ENCODE results near the gene FILIP1L. TPM values are rescaled to one million over a fixed set of nuclear protein-coding genes. Genes with fewer than 3 reads are reported as not detected.

The FILIP1L gene
- total RNA-seq, 2 experiments from 2014 or later: 0.10 to 0.17 TPM

- POLR2A ChIA-PET: no interaction called here
- no peaks in the 10 kb centered on the region for H3K27me3 Mint-ChIP-seq
- no peaks in the 10 kb centered on the region for H3K4me1 Mint-ChIP-seq (ENCODE audit: low read depth)
- H3K9me3 Mint-ChIP-seq: no peaks in the 10 kb centered on the region
- H3K36me3 Mint-ChIP-seq: no peaks in the 10 kb centered on the region
- H3K4me3 Mint-ChIP-seq: no peak overlapping the region
- intact Hi-C loops (cut with micrococcal nuclease): no loop called here
- no peak for DNase-seq
- CTCF ChIA-PET: no interaction called here
- no peak overlapping the region for H3K27ac Mint-ChIP-seq
Measured at GRCh38 chr3:99952306-99952705, 162.0 kb downstream of the FILIP1L start.

DNA sequence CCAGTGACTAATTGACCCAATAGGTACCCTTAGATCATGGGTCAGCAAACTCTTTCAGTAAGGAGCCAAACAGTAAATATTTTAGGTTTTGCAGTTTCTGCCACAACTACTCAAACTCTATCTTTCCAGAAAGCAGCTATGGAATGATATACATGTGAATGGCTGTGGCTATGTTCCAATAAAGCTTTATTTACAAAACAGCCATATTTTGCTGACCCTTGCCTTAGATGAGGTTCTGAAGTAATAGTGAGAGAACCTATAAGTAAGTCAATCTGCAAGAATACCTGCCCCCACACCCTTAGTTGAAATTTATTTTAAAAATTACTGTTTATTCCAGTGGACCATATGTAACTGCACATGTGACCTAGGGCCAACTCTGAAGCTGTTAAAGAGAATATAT, 162.6 kb downstream of the FILIP1L start:
- POLR2A ChIA-PET: interaction anchor here (1.0 kb wide), 1 partner anchor 7 kb away, joined by 3 read pairs; no protein-coding TSS in a partner anchor

DNA sequence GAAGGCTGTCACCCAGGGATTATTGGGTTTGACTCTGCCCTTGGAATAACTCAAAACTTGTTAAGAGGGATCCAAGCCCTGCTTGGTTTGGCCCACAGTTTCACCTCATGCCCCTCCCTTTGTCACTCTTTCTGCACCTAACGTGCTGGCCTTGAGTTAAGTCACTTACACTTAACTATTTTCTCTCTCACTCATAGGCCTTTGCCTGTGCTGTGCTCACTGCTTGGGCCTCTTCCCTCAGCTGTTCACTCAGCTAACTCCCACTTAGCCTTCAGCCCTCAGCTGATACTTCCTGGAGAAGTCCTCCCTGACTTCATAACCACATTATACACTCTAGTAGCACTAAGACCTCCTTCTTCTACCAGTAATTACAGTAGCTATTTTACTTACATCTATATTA, 163.4 kb downstream of the FILIP1L start:
- POLR2A ChIA-PET: interaction anchor here (1.0 kb wide), 1 partner anchor 8 kb away, joined by 3 read pairs; no protein-coding TSS in a partner anchor

More for the DNA sequence above, 162.6 kb downstream of the FILIP1L start:
- no peak for DNase-seq
- no peaks in the 10 kb centered on the region for H3K36me3 Mint-ChIP-seq
- intact Hi-C loops (cut with micrococcal nuclease): no loop called here
- H3K9me3 Mint-ChIP-seq: no peaks in the 10 kb centered on the region
- no peak overlapping the region for H3K27ac Mint-ChIP-seq
- H3K4me1 Mint-ChIP-seq (ENCODE audit: low read depth): no peaks in the 10 kb centered on the region
- CTCF ChIA-PET: no interaction called here
- no peaks in the 10 kb centered on the region for H3K27me3 Mint-ChIP-seq
- no peak overlapping the region for H3K4me3 Mint-ChIP-seq

GRCh38 chr3:99949956-99950670, 164.2 kb downstream of the FILIP1L start:
- intact Hi-C loops (cut with micrococcal nuclease): no loop called here
- ChIA-PET CTCF (no interaction called here), POLR2A (no interaction called here)
- H3K4me3 Mint-ChIP-seq: no peak overlapping the region
- H3K9me3 Mint-ChIP-seq: no peaks in the 10 kb centered on the region
- no peaks in the 10 kb centered on the region for H3K4me1 Mint-ChIP-seq (ENCODE audit: low read depth)
- no peak for DNase-seq
- H3K27ac Mint-ChIP-seq: no peak overlapping the region
- no peaks in the 10 kb centered on the region for H3K36me3 Mint-ChIP-seq
- H3K27me3 Mint-ChIP-seq: no peaks in the 10 kb centered on the region

More for the DNA sequence above, 163.4 kb downstream of the FILIP1L start:
- H3K27ac Mint-ChIP-seq: no peak overlapping the region
- H3K9me3 Mint-ChIP-seq: no peaks in the 10 kb centered on the region
- H3K4me1 Mint-ChIP-seq (ENCODE audit: low read depth): no peaks in the 10 kb centered on the region
- no peaks in the 10 kb centered on the region for H3K27me3 Mint-ChIP-seq
- CTCF ChIA-PET: no interaction called here
- intact Hi-C loops (cut with micrococcal nuclease): no loop called here
- DNase-seq: no peak
- H3K36me3 Mint-ChIP-seq: no peaks in the 10 kb centered on the region
- no peak overlapping the region for H3K4me3 Mint-ChIP-seq

DNA sequence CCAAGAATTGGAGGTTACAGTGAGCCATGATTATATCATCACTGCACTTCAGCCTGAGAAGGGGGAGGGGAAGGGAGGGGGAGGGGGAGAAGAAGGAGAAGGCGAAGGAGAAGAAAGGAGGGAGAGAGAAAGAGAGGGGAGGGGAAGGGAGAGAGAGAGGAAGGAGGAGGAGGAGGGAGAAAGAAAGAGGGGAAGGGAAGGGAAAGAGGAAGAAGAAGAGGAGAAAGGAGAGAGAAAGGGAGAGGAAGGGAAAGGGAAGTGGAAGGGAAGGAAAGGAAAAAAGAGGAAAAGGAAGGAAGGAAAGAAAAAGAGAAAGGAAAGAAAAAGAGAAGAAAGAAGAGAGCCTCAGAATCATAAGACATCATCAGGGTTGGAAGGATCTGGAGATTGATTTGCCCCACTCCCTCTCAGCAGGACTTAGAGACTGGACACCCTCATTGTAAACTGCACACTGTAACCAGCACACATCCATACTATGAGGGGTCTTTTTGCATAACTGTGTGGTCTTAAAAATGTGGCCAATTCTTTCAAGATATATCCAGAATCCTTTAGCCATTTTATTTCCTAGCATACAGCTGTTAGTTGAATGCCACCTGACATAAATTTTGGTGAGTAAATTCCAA, 165.7 kb downstream of the FILIP1L start:
- H3K4me1 Mint-ChIP-seq (ENCODE audit: low read depth): no peaks in the 10 kb centered on the region
- intact Hi-C loops (cut with micrococcal nuclease): no loop called here
- H3K4me3 Mint-ChIP-seq: no peak overlapping the region
- no peaks in the 10 kb centered on the region for H3K36me3 Mint-ChIP-seq
- no peak overlapping the region for H3K27ac Mint-ChIP-seq
- no peaks in the 10 kb centered on the region for H3K9me3 Mint-ChIP-seq
- CTCF ChIA-PET: no interaction called here
- no peaks in the 10 kb centered on the region for H3K27me3 Mint-ChIP-seq
- DNase-seq: no peak
- POLR2A ChIA-PET: no interaction called here

- Mint-ChIP-seq H3K27me3 (no peaks in the 10 kb centered on the region), H3K4me3 (no peak overlapping the region), H3K9me3 (no peaks in the 10 kb centered on the region), H3K36me3 (no peaks in the 10 kb centered on the region), H3K4me1 (ENCODE audit: low read depth) (no peaks in the 10 kb centered on the region), H3K27ac (no peak overlapping the region)
- ChIA-PET CTCF (interaction anchor here (1.1 kb wide), 1 partner anchor 11 kb away, joined by 4 read pairs; no protein-coding TSS in a partner anchor), POLR2A (no interaction called here)
- intact Hi-C loops (cut with micrococcal nuclease): no loop called here
- DNase-seq: no peak
Measured at GRCh38 chr3:99947356-99947755, 166.9 kb downstream of the FILIP1L start.

- Mint-ChIP-seq H3K27me3 (no peaks in the 10 kb centered on the region), H3K4me1 (ENCODE audit: low read depth) (no peaks in the 10 kb centered on the region), H3K9me3 (no peaks in the 10 kb centered on the region), H3K27ac (no peak overlapping the region), H3K4me3 (no peak overlapping the region), H3K36me3 (no peaks in the 10 kb centered on the region)
- no peak for DNase-seq
- ChIA-PET CTCF (no interaction called here), POLR2A (no interaction called here)
- intact Hi-C loops (cut with micrococcal nuclease): no loop called here
Measured at GRCh38 chr3:99945328-99945995, 168.8 kb downstream of the FILIP1L start.

- no peaks in the 10 kb centered on the region for H3K27me3 Mint-ChIP-seq
- H3K9me3 Mint-ChIP-seq: no peaks in the 10 kb centered on the region
- intact Hi-C loops (cut with micrococcal nuclease): no loop called here
- ChIA-PET CTCF (interaction anchor here (0.7 kb wide), 1 partner anchor 12 kb away, joined by 3 read pairs; no protein-coding TSS in a partner anchor), POLR2A (no interaction called here)
- H3K27ac Mint-ChIP-seq: no peak overlapping the region
- no peak overlapping the region for H3K4me3 Mint-ChIP-seq
- no peaks in the 10 kb centered on the region for H3K36me3 Mint-ChIP-seq
- no peak for DNase-seq
- H3K4me1 Mint-ChIP-seq (ENCODE audit: low read depth): peaks cover 2% of the 10 kb centered on the region
Measured at GRCh38 chr3:99943931-99944761, 170.2 kb downstream of the FILIP1L start.

- Mint-ChIP-seq H3K4me3 (no peak overlapping the region), H3K27ac (no peak overlapping the region), H3K9me3 (no peaks in the 10 kb centered on the region), H3K4me1 (ENCODE audit: low read depth) (peaks cover 20% of the 10 kb centered on the region), H3K36me3 (no peaks in the 10 kb centered on the region), H3K27me3 (no peaks in the 10 kb centered on the region)
- ChIA-PET CTCF (no interaction called here), POLR2A (no interaction called here)
- intact Hi-C loops (cut with micrococcal nuclease): no loop called here
- DNase-seq: no peak
Measured at GRCh38 chr3:99941211-99941610, 173.1 kb downstream of the FILIP1L start.

GRCh38 chr3:99940350-99940749, 174.0 kb downstream of the FILIP1L start:
- POLR2A ChIA-PET: no interaction called here
- Mint-ChIP-seq H3K36me3 (no peaks in the 10 kb centered on the region), H3K9me3 (no peaks in the 10 kb centered on the region), H3K27me3 (no peaks in the 10 kb centered on the region), H3K27ac (no peak overlapping the region), H3K4me3 (no peak overlapping the region), H3K4me1 (ENCODE audit: low read depth) (peaks cover 20% of the 10 kb centered on the region)
- no peak for DNase-seq
- intact Hi-C loops (cut with micrococcal nuclease): no loop called here
- CTCF ChIA-PET: interaction anchor here (1.0 kb wide), 1 partner anchor 97 kb away, joined by 4 read pairs; no protein-coding TSS in a partner anchor

DNA sequence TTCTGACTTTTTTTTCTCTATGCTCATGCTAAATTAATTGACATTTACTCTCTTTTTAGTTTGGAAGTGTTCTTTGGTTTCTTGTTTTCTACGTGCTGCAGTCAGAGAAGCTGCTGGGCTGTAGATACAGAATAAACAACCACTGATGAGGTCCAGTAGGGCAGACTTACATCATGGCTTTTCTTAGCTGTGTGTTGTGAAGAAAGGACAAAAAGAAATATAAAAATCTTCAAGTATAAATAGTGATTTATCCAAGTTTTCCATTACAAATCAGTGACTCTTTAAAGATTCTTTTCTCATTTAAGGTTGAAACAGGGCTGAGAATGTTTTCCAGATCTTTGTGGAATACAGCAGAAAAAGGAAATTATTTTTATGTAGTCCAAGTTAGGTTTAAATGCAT, 174.4 kb downstream of the FILIP1L start:
- CTCF ChIA-PET: interaction anchor here (1.0 kb wide), 1 partner anchor 96 kb away, joined by 4 read pairs; no protein-coding TSS in a partner anchor
- H3K27ac Mint-ChIP-seq: no peak overlapping the region
- POLR2A ChIA-PET: no interaction called here
- peaks cover 20% of the 10 kb centered on the region for H3K4me1 Mint-ChIP-seq (ENCODE audit: low read depth)
- no peaks in the 10 kb centered on the region for H3K36me3 Mint-ChIP-seq
- H3K4me3 Mint-ChIP-seq: no peak overlapping the region
- intact Hi-C loops (cut with micrococcal nuclease): no loop called here
- no peaks in the 10 kb centered on the region for H3K9me3 Mint-ChIP-seq
- no peak for DNase-seq
- no peaks in the 10 kb centered on the region for H3K27me3 Mint-ChIP-seq

Data from activated CD4-positive, alpha-beta memory T cell treated with anti-CD3 and anti-CD28 coated beads for 36 hours (primary cell).